K562 (cell line): ENCODE results near the gene AHCYL1. TPM values are rescaled to one million over a fixed set of nuclear protein-coding genes. Genes with fewer than 3 reads are reported as not detected.

Experiments
- CCNT2 ChIP-seq: IDR thresholded peaks from 2 replicates; pipeline ENCODE4 v1.6.1; 2011; ENCODE audit warnings: borderline replicate concordance, low read depth, mild to moderate bottlenecking, moderate library complexity, mixed read lengths, low read length; ENCODE audit not compliant: insufficient read length; ENCODE audit errors: extremely low read depth
- CHD4 ChIP-seq: fragments of 200-600 bp; sonication (generic); IDR thresholded peaks from 3 replicates; pipeline ENCODE4 v1.6.1; 2012; ENCODE audit warnings: low read depth, mild to moderate bottlenecking, mixed read lengths, low read length, inconsistent platforms; ENCODE audit not compliant: insufficient read depth, insufficient replicate concordance, poor library complexity, severe bottlenecking
- FOS ChIP-seq: IDR thresholded peaks from 3 replicates; pipeline ENCODE4 v1.6.1; 2011; ENCODE audit not compliant: insufficient read length; ENCODE audit errors: extremely low read depth
- FOXM1 ChIP-seq, 2 experiments: fragments of 450-650 bp in 1 of 2; sonication (generic) in 1 of 2; formaldehyde crosslinking in 1 of 2; IDR thresholded peaks; 2 replicates each; pipeline versions ENCODE4 v1.6.1 to v1.9.0; 2017 to 2022; ENCODE audit warnings: low read depth in 2 of 2, mild to moderate bottlenecking in 2 of 2, missing genetic modification reagents in 1 of 2, moderate library complexity in 1 of 2
- GTF2E2 ChIP-seq: fragments of 200-800 bp; sonication (Bioruptor generic); IDR thresholded peaks from 2 replicates; pipeline ENCODE4 v1.6.1; 2016; ENCODE audit warnings: missing genetic modification characterization, missing compliant biosample characterization
- MED1 ChIP-seq: sonication (generic); formaldehyde crosslinking; IDR thresholded peaks from 2 replicates; pipeline ENCODE4 v1.8.1; 2023; ENCODE audit warnings: missing genetic modification reagents, borderline replicate concordance
- RBM39 ChIP-seq: fragments of 200-400 bp; formaldehyde crosslinking; optimal IDR thresholded peaks from 2 replicates; pipeline ENCODE3; 2018; ENCODE audit warnings: low read depth, low read length
- RNF2 ChIP-seq: sonication (generic); IDR thresholded peaks from 2 replicates; pipeline ENCODE4 v1.6.1; 2016
- SMC3 ChIP-seq: conservative IDR thresholded peaks from 2 replicates; pipeline ENCODE4 v1.6.1; 2011; ENCODE audit warnings: low read depth, low read length, improper control_type of control experiment; ENCODE audit not compliant: insufficient read depth
- TFAM ChIP-seq: fragments of 250-450 bp; sonication (Bioruptor Pico); conservative IDR thresholded peaks from 2 replicates; pipeline ENCODE4 v1.5.0; 2021; ENCODE audit warnings: mild to moderate bottlenecking, moderate library complexity
- ZNF75A ChIP-seq: fragments of 450-650 bp; formaldehyde crosslinking; IDR thresholded peaks from 2 replicates; pipeline ENCODE4 v1.4.0; 2020; ENCODE audit warnings: mild to moderate bottlenecking
- polyA plus RNA-seq, 8 experiments: library from polyadenylated mRNA; depleted of rRNA in 4 of 8; stranded (reverse) in 5 of 8; unstranded in 3 of 8; fragments of >200 nt; fragmentation: Nextera tagmentation in 2 of 8; fragmentation: Illumina TruSeq in 1 of 8; extraction: Ambion mirVana in 2 of 8; extraction: Trizol in 1 of 8; gene quantifications; 2 replicates each; pipeline versions ENCODE4 v1.2.1 to v1.2.3, GENCODE V29; 2011 to 2014; ENCODE audit warnings: inconsistent platforms in 1 of 8, missing spikeins in 1 of 8
- total RNA-seq, 7 experiments: library from RNA; depleted of rRNA in 6 of 7; stranded (reverse); fragments of >200 nt in 6 of 7; fragmentation: Illumina TruSeq in 2 of 7; extraction: Trizol in 2 of 7; gene quantifications; 2 replicates each; pipeline versions ENCODE4 v1.2.1 to v1.2.3, GENCODE V29; 2011 to 2021; ENCODE audit warnings: low replicate concordance in 1 of 7
- TF ChIP-seq, protein P1 (sequence below): fragments of 450-650 bp; IDR thresholded peaks from 2 replicates; pipeline ENCODE4 v1.6.1; 2016; ENCODE audit warnings: mild to moderate bottlenecking, moderate library complexity
- TF ChIP-seq, protein P2 (sequence below): sonication (generic); formaldehyde crosslinking; IDR thresholded peaks from 2 replicates; pipeline ENCODE4 v1.9.0; 2022; ENCODE audit warnings: mild to moderate bottlenecking, missing genetic modification reagents

AHCYL1 gene
- total and polyA plus RNA-seq, 9 of the 15 experiments (the other 6 are each of a cell fraction or from before 2014, with no cell fraction given): 27.3 to 118 (median 44.5) TPM

DNA sequence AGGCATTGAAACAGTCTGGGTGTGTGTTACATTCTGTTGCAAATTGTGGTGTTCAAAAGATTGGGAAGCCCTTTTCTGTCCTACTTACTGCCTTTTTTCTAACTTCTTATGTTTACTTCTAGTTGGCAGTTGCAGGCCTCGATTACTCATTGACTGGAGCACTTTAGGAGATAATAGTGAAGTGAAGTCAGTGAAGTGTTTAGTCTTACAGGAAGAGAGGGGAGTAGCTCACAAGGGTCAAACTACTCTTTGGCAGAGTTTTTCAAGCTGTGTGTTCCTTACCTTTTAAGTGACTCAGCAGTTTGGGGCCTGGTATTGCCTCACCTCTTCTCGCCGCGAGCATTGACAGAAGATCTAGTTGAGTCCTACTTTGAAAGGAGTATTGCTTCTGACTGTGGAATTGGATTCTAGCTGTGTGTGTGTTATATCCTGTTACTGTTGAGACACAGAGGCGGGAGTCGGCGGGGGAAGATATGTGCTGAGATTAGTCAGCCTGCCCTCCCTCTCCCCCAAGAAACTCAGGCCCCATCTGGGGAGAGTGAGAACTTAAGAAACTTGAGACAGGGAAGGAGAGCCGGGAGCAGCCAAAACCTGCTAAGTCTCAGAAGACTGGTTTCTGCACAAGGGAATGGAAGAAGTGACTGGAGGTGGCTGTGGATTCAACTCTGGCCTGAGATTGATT lies 19.3 kb downstream of the AHCYL1 start (continued):
- TF ChIP-seq, protein P1, sequence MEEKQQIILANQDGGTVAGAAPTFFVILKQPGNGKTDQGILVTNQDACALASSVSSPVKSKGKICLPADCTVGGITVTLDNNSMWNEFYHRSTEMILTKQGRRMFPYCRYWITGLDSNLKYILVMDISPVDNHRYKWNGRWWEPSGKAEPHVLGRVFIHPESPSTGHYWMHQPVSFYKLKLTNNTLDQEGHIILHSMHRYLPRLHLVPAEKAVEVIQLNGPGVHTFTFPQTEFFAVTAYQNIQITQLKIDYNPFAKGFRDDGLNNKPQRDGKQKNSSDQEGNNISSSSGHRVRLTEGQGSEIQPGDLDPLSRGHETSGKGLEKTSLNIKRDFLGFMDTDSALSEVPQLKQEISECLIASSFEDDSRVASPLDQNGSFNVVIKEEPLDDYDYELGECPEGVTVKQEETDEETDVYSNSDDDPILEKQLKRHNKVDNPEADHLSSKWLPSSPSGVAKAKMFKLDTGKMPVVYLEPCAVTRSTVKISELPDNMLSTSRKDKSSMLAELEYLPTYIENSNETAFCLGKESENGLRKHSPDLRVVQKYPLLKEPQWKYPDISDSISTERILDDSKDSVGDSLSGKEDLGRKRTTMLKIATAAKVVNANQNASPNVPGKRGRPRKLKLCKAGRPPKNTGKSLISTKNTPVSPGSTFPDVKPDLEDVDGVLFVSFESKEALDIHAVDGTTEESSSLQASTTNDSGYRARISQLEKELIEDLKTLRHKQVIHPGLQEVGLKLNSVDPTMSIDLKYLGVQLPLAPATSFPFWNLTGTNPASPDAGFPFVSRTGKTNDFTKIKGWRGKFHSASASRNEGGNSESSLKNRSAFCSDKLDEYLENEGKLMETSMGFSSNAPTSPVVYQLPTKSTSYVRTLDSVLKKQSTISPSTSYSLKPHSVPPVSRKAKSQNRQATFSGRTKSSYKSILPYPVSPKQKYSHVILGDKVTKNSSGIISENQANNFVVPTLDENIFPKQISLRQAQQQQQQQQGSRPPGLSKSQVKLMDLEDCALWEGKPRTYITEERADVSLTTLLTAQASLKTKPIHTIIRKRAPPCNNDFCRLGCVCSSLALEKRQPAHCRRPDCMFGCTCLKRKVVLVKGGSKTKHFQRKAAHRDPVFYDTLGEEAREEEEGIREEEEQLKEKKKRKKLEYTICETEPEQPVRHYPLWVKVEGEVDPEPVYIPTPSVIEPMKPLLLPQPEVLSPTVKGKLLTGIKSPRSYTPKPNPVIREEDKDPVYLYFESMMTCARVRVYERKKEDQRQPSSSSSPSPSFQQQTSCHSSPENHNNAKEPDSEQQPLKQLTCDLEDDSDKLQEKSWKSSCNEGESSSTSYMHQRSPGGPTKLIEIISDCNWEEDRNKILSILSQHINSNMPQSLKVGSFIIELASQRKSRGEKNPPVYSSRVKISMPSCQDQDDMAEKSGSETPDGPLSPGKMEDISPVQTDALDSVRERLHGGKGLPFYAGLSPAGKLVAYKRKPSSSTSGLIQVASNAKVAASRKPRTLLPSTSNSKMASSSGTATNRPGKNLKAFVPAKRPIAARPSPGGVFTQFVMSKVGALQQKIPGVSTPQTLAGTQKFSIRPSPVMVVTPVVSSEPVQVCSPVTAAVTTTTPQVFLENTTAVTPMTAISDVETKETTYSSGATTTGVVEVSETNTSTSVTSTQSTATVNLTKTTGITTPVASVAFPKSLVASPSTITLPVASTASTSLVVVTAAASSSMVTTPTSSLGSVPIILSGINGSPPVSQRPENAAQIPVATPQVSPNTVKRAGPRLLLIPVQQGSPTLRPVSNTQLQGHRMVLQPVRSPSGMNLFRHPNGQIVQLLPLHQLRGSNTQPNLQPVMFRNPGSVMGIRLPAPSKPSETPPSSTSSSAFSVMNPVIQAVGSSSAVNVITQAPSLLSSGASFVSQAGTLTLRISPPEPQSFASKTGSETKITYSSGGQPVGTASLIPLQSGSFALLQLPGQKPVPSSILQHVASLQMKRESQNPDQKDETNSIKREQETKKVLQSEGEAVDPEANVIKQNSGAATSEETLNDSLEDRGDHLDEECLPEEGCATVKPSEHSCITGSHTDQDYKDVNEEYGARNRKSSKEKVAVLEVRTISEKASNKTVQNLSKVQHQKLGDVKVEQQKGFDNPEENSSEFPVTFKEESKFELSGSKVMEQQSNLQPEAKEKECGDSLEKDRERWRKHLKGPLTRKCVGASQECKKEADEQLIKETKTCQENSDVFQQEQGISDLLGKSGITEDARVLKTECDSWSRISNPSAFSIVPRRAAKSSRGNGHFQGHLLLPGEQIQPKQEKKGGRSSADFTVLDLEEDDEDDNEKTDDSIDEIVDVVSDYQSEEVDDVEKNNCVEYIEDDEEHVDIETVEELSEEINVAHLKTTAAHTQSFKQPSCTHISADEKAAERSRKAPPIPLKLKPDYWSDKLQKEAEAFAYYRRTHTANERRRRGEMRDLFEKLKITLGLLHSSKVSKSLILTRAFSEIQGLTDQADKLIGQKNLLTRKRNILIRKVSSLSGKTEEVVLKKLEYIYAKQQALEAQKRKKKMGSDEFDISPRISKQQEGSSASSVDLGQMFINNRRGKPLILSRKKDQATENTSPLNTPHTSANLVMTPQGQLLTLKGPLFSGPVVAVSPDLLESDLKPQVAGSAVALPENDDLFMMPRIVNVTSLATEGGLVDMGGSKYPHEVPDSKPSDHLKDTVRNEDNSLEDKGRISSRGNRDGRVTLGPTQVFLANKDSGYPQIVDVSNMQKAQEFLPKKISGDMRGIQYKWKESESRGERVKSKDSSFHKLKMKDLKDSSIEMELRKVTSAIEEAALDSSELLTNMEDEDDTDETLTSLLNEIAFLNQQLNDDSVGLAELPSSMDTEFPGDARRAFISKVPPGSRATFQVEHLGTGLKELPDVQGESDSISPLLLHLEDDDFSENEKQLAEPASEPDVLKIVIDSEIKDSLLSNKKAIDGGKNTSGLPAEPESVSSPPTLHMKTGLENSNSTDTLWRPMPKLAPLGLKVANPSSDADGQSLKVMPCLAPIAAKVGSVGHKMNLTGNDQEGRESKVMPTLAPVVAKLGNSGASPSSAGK: no peak
- no peak for TF ChIP-seq CCNT2
- TF ChIP-seq MED1 (CRISPR knock-in tag): no peak
- no peak for TF ChIP-seq SMC3
- TF ChIP-seq, protein P2, sequence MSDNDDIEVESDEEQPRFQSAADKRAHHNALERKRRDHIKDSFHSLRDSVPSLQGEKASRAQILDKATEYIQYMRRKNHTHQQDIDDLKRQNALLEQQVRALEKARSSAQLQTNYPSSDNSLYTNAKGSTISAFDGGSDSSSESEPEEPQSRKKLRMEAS (CRISPR knock-in tag): no peak
- no peak for TF ChIP-seq CHD4
- TF ChIP-seq TFAM (CRISPR knock-in tag): no peak
- peak; percentile 74; the same call in 1 of the 2 replicates for TF ChIP-seq GTF2E2
- no peak for TF ChIP-seq RNF2
- TF ChIP-seq FOXM1 (IDR thresholded peaks at IDR 0.05; ENCODE audit: low read depth): peak; percentile 28; the same call in 1 of the 2 replicates
- TF ChIP-seq FOXM1 (CRISPR knock-in tag; IDR thresholded peaks at IDR 0.05; ENCODE audit: low read depth): 0 out of 2 replicates have a peak, but pooled peaks have one; percentile 50
- no peak for TF ChIP-seq RBM39
- no peak for TF ChIP-seq ZNF75A (CRISPR knock-in tag)
- peak; percentile 0 for TF ChIP-seq FOS
